SK-N-SH (cell line): Measurements from ENCODE around the gene PEX10. TPM values are rescaled to one million over a fixed set of nuclear protein-coding genes. Genes with fewer than 3 reads are reported as not detected.

Source experiments
- CTCF ChIA-PET: fragments of 300-600, 350-600 bp; formaldehyde crosslinking; extraction: SDS; loops from one replicate; lab custom pipeline; 2021; lab: Yijun Ruan, JAX
- POLR2A ChIA-PET: fragments of 350-600 bp; sonication (Branson Sonifier 250); formaldehyde crosslinking; extraction: SDS; loops from one replicate; lab custom pipeline; 2020; ENCODE audit warnings: antibody characterized with exemption, inconsistent platforms; lab: Yijun Ruan, JAX
- DNase-seq: peaks from one replicate; pipeline ENCODE4 v3.0.0; 2012
- H2AFZ ChIP-seq: fragments of 200-600 bp; sonication (generic); 2 replicates; pipeline ENCODE4 v1.8.1; 2016; ENCODE audit warnings: antibody characterized with exemption, mild to moderate bottlenecking, low read depth
- H3F3A ChIP-seq: fragments of 200-600 bp; sonication (generic); replicated peaks from 2 replicates; pipeline ENCODE3; 2016; ENCODE audit warnings: antibody characterized with exemption, mild to moderate bottlenecking; ENCODE audit not compliant: insufficient read depth
- H3K27ac ChIP-seq, 2 experiments: fragments of 200-500 bp in 1 of 2; fragments of 200-600 bp in 1 of 2; sonication (Bioruptor generic) in 1 of 2; sonication (generic), shearing (Covaris generic) in 1 of 2; 2 replicates each; pipeline versions ENCODE4 v1.5.1 to v1.6.1; 2014 to 2016; ENCODE audit warnings: low read depth in 2 of 2, inconsistent platforms in 1 of 2, low read length in 1 of 2, mild to moderate bottlenecking in 1 of 2, mixed read lengths in 1 of 2
- H3K27me3 ChIP-seq: fragments of 200-600 bp; sonication (generic), shearing (Covaris generic); 2 replicates; pipeline ENCODE4 v1.6.1; 2016; ENCODE audit warnings: mixed run types; ENCODE audit not compliant: insufficient read depth
- H3K36me3 ChIP-seq, 2 experiments: fragments of 200-500 bp in 1 of 2; fragments of 200-600 bp in 1 of 2; sonication (Bioruptor generic) in 1 of 2; sonication (generic) in 1 of 2; replicated peaks in 1 of 2; 2 replicates each; pipeline versions ENCODE3 to v1.5.1; 2014 to 2016; ENCODE audit warnings: low read length in 1 of 2, mild to moderate bottlenecking in 1 of 2; ENCODE audit not compliant: insufficient read depth in 2 of 2, control insufficient read depth in 1 of 2
- H3K4me1 ChIP-seq, 2 experiments: fragments of 200-500 bp in 1 of 2; fragments of 200-600 bp in 1 of 2; sonication (Bioruptor generic) in 1 of 2; sonication (generic), shearing (Covaris generic) in 1 of 2; 2 replicates each; pipeline versions ENCODE4 v1.5.1 to v1.6.1; 2014 to 2016; ENCODE audit warnings: low read depth in 1 of 2, low read length in 1 of 2, mixed run types in 1 of 2; ENCODE audit not compliant: insufficient read depth in 2 of 2, control insufficient read depth in 1 of 2
- H3K4me2 ChIP-seq: fragments of 200-600 bp; sonication (generic), shearing (Covaris generic); 2 replicates; pipeline ENCODE4 v1.6.1; 2017; ENCODE audit warnings: mixed run types
- H3K4me3 ChIP-seq, 2 experiments: fragments of 200-500 bp in 1 of 2; fragments of 200-600 bp in 1 of 2; sonication (Bioruptor generic) in 1 of 2; sonication (generic), shearing (Covaris generic) in 1 of 2; 2 replicates each; pipeline versions ENCODE4 v1.5.1 to v1.8.1; 2014 to 2016; ENCODE audit warnings: low read depth in 2 of 2, inconsistent platforms in 1 of 2, low read length in 1 of 2, mild to moderate bottlenecking in 1 of 2, mixed read lengths in 1 of 2, moderate library complexity in 1 of 2
- H3K79me2 ChIP-seq: fragments of 200-600 bp; sonication (generic); 2 replicates; pipeline ENCODE4 v1.8.1; 2017; ENCODE audit warnings: mild to moderate bottlenecking; ENCODE audit not compliant: insufficient read depth
- H3K9ac ChIP-seq: fragments of 200-600 bp; sonication (generic); 2 replicates; pipeline ENCODE4 v1.6.1; 2017; ENCODE audit warnings: mixed run types
- H3K9me2 ChIP-seq: fragments of 200-600 bp; sonication (generic); 2 replicates; pipeline ENCODE4 v1.6.1; 2017; ENCODE audit warnings: mixed run types
- H3K9me3 ChIP-seq: fragments of 200-600 bp; sonication (generic); 2 replicates; pipeline ENCODE4 v1.6.1; 2017; ENCODE audit warnings: mixed run types, mild to moderate bottlenecking, moderate library complexity
- H4K20me1 ChIP-seq: fragments of 200-600 bp; sonication (generic); 2 replicates; pipeline ENCODE4 v1.6.1; 2017; ENCODE audit warnings: mild to moderate bottlenecking, mixed run types; ENCODE audit not compliant: insufficient read depth
- ELF1 ChIP-seq: IDR thresholded peaks from 2 replicates; pipeline ENCODE4 v1.4.0; 2012
- FOXM1 ChIP-seq: IDR thresholded peaks from 2 replicates; pipeline ENCODE4 v1.4.0; 2012; ENCODE audit warnings: low read depth, mild to moderate bottlenecking
- GABPA ChIP-seq: IDR thresholded peaks from 2 replicates; pipeline ENCODE4 v1.4.0; 2012; ENCODE audit warnings: low read depth, mild to moderate bottlenecking
- JUND ChIP-seq: IDR thresholded peaks from 2 replicates; pipeline ENCODE4 v1.4.0; 2012
- MXI1 ChIP-seq: IDR thresholded peaks from 2 replicates; pipeline ENCODE4 v1.6.1; 2012; ENCODE audit warnings: mild to moderate bottlenecking, low read depth, low read length, improper control_type of control experiment
- NRF1 ChIP-seq: IDR thresholded peaks from 2 replicates; pipeline ENCODE4 v1.6.1; 2012; ENCODE audit warnings: low read depth, mild to moderate bottlenecking, low read length
- RCOR1 ChIP-seq: fragments of 150-350 bp; IDR thresholded peaks from 2 replicates; pipeline ENCODE4 v1.6.1; 2017; ENCODE audit warnings: antibody characterized with exemption, low read length
- RFX5 ChIP-seq: IDR thresholded peaks from 2 replicates; pipeline ENCODE4 v1.6.1; 2012; ENCODE audit warnings: mild to moderate bottlenecking, improper control_type of control experiment, low read length
- RXRA ChIP-seq: IDR thresholded peaks from 2 replicates; pipeline ENCODE4 v1.4.0; 2012; ENCODE audit warnings: low read depth, mild to moderate bottlenecking, borderline replicate concordance
- SIN3A ChIP-seq: IDR thresholded peaks from 2 replicates; pipeline ENCODE4 v1.6.1; 2012; ENCODE audit warnings: low read depth, mild to moderate bottlenecking, low read length, moderate library complexity, borderline replicate concordance
- SMC3 ChIP-seq: IDR thresholded peaks from 2 replicates; pipeline ENCODE4 v1.6.1; 2012; ENCODE audit warnings: low read depth, low read length, improper control_type of control experiment
- TEAD4 ChIP-seq: IDR thresholded peaks from 2 replicates; pipeline ENCODE4 v1.4.0; 2012; ENCODE audit warnings: mild to moderate bottlenecking, borderline replicate concordance; ENCODE audit not compliant: insufficient read depth
- WGBS: methylation state at CpG from one replicate; pipeline ENCODE4 v1.1.6; 2017; ENCODE audit warnings: low lambda C conversion rate; 5-methylcytosine and 5-hydroxymethylcytosine counted together
- polyA plus RNA-seq, 3 experiments: library from polyadenylated mRNA; depleted of rRNA; stranded (reverse); fragments of >200 nt; gene quantifications; 2 replicates each; pipeline ENCODE4 v1.2.3, GENCODE V29; 2012
- TF ChIP-seq, protein P1 (sequence below): fragments of 150-350 bp; IDR thresholded peaks from 2 replicates; pipeline ENCODE4 v1.6.1; 2016; ENCODE audit warnings: mild to moderate bottlenecking, low read depth, low read length
- TF ChIP-seq, protein P2 (sequence below): IDR thresholded peaks from 2 replicates; pipeline ENCODE4 v1.6.1; 2012; ENCODE audit warnings: mild to moderate bottlenecking, low read depth, low read length, moderate library complexity
- TF ChIP-seq, protein P3 (sequence below): IDR thresholded peaks from 2 replicates; pipeline ENCODE4 v1.4.0; 2012; ENCODE audit warnings: low read depth, borderline replicate concordance

Gene PEX10
- polyA plus RNA-seq, 1 of the 3 experiments (the other 2 are of a cell fraction) = 28.6 TPM

DNA sequence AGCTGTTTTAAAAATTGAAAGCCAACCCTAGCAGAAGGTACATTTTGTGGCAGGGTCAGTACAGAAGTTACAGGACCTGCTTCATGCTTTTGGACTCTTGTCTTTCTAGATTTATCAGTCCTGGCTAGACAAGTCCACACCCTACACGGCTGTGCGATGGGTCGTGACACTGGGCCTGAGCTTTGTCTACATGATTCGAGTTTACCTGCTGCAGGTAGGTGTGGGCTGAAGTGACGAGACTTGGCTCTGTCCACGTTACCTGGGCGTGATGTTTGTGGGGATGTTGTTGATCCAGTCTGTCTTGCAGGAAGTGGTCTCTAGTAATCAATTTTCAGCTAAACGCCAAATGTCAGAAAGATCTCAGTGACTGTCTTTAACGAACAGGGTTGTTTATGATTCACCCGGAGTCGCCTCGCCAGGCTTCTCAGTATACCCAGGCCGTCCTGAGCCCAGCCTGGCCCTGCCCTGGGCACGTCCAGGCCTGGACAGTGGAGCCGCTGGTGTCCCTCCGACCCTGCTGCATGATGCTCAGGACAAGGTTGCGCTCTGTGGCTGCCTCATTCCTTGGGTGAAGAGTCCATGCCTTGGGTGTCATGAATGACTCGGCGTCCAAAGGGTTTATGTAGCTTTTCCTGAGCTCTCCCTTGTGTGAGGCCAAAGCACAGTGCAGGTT lies 15.2 kb downstream of the PEX10 start:
- WGBS = 95% methylated on average over 16 of the region's 19 CpGs
- POLR2A ChIA-PET = no interaction called here
- H3K36me3 ChIP-seq = peaks cover 29 to 84% of the 10 kb centered on the region in 2 experiments

DNA sequence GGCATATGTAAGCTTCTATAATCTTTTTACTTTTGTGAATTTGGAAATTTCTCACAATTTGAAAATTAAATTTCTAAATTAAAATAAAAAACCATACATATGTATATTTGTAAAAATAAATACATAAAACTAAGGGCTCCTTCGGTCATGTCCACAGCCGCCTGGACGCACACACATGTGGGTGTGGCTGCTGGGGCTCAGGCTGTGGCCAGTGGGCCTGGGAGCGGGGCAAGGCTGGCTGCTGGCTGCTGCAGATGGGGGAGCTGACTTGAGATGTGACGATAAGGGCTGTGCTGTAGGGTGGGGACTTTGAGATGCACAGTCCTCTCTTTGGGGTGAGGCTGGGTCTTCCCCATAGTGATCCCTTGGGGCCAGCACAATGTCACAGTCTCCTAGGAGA lies 15.9 kb downstream of the PEX10 start:
- Histone ChIP-seq H3K9ac (no peak overlapping the region), H4K20me1 (peaks cover 39% of the 10 kb centered on the region), H3K4me3 (no peak overlapping the region), H3K9me2 (no peaks in the 10 kb centered on the region), H3K9me3 (no peaks in the 10 kb centered on the region), H3K4me1 (peaks cover 0 to 18% of the 10 kb centered on the region in 2 experiments; a peak in 2 of 4 replicates), H3K27ac (no peak overlapping the region), H3K27me3 (no peaks in the 10 kb centered on the region), H3K79me2 (peaks cover 75% of the 10 kb centered on the region), H3K36me3 (peaks cover 29 to 78% of the 10 kb centered on the region in 2 experiments), H3K4me2 (no peak overlapping the region), H2AFZ (no peak overlapping the region), H3F3A (peaks cover 14% of the 10 kb centered on the region)
- DNase-seq = no peak
- TF ChIP-seq GABPA = no peak
- TF ChIP-seq, protein P1, sequence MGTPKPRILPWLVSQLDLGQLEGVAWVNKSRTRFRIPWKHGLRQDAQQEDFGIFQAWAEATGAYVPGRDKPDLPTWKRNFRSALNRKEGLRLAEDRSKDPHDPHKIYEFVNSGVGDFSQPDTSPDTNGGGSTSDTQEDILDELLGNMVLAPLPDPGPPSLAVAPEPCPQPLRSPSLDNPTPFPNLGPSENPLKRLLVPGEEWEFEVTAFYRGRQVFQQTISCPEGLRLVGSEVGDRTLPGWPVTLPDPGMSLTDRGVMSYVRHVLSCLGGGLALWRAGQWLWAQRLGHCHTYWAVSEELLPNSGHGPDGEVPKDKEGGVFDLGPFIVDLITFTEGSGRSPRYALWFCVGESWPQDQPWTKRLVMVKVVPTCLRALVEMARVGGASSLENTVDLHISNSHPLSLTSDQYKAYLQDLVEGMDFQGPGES = no peak
- TF ChIP-seq, protein P2, sequence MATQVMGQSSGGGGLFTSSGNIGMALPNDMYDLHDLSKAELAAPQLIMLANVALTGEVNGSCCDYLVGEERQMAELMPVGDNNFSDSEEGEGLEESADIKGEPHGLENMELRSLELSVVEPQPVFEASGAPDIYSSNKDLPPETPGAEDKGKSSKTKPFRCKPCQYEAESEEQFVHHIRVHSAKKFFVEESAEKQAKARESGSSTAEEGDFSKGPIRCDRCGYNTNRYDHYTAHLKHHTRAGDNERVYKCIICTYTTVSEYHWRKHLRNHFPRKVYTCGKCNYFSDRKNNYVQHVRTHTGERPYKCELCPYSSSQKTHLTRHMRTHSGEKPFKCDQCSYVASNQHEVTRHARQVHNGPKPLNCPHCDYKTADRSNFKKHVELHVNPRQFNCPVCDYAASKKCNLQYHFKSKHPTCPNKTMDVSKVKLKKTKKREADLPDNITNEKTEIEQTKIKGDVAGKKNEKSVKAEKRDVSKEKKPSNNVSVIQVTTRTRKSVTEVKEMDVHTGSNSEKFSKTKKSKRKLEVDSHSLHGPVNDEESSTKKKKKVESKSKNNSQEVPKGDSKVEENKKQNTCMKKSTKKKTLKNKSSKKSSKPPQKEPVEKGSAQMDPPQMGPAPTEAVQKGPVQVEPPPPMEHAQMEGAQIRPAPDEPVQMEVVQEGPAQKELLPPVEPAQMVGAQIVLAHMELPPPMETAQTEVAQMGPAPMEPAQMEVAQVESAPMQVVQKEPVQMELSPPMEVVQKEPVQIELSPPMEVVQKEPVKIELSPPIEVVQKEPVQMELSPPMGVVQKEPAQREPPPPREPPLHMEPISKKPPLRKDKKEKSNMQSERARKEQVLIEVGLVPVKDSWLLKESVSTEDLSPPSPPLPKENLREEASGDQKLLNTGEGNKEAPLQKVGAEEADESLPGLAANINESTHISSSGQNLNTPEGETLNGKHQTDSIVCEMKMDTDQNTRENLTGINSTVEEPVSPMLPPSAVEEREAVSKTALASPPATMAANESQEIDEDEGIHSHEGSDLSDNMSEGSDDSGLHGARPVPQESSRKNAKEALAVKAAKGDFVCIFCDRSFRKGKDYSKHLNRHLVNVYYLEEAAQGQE = no peak
- TF ChIP-seq FOXM1 = no peak
- no peak for TF ChIP-seq ELF1
- TF ChIP-seq SMC3 = no peak
- TF ChIP-seq, protein P3, sequence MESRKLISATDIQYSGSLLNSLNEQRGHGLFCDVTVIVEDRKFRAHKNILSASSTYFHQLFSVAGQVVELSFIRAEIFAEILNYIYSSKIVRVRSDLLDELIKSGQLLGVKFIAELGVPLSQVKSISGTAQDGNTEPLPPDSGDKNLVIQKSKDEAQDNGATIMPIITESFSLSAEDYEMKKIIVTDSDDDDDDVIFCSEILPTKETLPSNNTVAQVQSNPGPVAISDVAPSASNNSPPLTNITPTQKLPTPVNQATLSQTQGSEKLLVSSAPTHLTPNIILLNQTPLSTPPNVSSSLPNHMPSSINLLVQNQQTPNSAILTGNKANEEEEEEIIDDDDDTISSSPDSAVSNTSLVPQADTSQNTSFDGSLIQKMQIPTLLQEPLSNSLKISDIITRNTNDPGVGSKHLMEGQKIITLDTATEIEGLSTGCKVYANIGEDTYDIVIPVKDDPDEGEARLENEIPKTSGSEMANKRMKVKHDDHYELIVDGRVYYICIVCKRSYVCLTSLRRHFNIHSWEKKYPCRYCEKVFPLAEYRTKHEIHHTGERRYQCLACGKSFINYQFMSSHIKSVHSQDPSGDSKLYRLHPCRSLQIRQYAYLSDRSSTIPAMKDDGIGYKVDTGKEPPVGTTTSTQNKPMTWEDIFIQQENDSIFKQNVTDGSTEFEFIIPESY = no peak
- TF ChIP-seq RCOR1 = no peak
- no peak for TF ChIP-seq TEAD4
- TF ChIP-seq JUND = no peak
- ChIA-PET POLR2A (no interaction called here), CTCF (interaction anchor here (1.6 to 2.8 kb wide), 2 partner anchors 15 to 202 kb away, joined by 9 read pairs; partner anchors contain the start of gene FAAP20)
- 95% methylated on average over 5 of the region's 5 CpGs for WGBS

More for the DNA sequence above, 15.2 kb downstream of the PEX10 start:
- no peak overlapping the region for H3K9ac ChIP-seq
- H3F3A ChIP-seq = peaks cover 14% of the 10 kb centered on the region
- H3K4me3 ChIP-seq = no peak overlapping the region
- H3K9me2 ChIP-seq = no peaks in the 10 kb centered on the region
- TF ChIP-seq RXRA (no peak), MXI1 (no peak), SMC3 (no peak), RFX5 (no peak), SIN3A (no peak), NRF1 (no peak)
- TF ChIP-seq, protein P3 = no peak
- peaks cover 44% of the 10 kb centered on the region for H4K20me1 ChIP-seq
- peaks cover 0 to 18% of the 10 kb centered on the region in 2 experiments; a peak in 2 of 4 replicates for H3K4me1 ChIP-seq
- peaks cover 73% of the 10 kb centered on the region for H3K79me2 ChIP-seq
- H3K27ac ChIP-seq = no peak overlapping the region; a peak in 1 of 4 replicates
- DNase-seq = no peak
- H3K4me2 ChIP-seq = no peak overlapping the region
- no peak overlapping the region for H2AFZ ChIP-seq
- H3K27me3 ChIP-seq = no peaks in the 10 kb centered on the region
- CTCF ChIA-PET = interaction anchor here (1.6 to 2.8 kb wide), 2 partner anchors 16 to 202 kb away, joined by 9 read pairs; partner anchors contain the start of gene FAAP20
- no peaks in the 10 kb centered on the region for H3K9me3 ChIP-seq
